KG1 (cell line): ENCODE results near the gene MAP3K14.

ENCODE experiments used
- DNase-seq: peaks from one replicate; lab custom pipeline; 2025; lab: John Stamatoyannopoulos, UW

Gene MAP3K14

GRCh38 chr17:45282683-45283644 is 33.9 kb downstream of the MAP3K14 start:
- no peak for DNase-seq

GRCh38 chr17:45279898-45280297 is 36.9 kb downstream of the MAP3K14 start:
- no peak for DNase-seq

- DNase-seq: no peak
Observed at GRCh38 chr17:45277992-45278391, 38.8 kb downstream of the MAP3K14 start.

GRCh38 chr17:45277216-45277849 is 39.5 kb downstream of the MAP3K14 start:
- peak; percentile 81 for DNase-seq

GRCh38 chr17:45276031-45276430 is 40.8 kb downstream of the MAP3K14 start:
- DNase-seq: no peak

GRCh38 chr17:45274033-45274432 is 42.8 kb downstream of the MAP3K14 start:
- DNase-seq: no peak

GRCh38 chr17:45273551-45273957 is 43.3 kb downstream of the MAP3K14 start:
- DNase-seq: no peak

GRCh38 chr17:45271603-45272002 is 45.2 kb downstream of the MAP3K14 start:
- DNase-seq: no peak

- no peak for DNase-seq
Observed at GRCh38 chr17:45270828-45271418, 45.9 kb downstream of the MAP3K14 start.

GRCh38 chr17:45269912-45270311 is 46.9 kb downstream of the MAP3K14 start:
- DNase-seq: no peak

GRCh38 chr17:45267436-45268055 is 49.3 kb downstream of the MAP3K14 start:
- no peak for DNase-seq

GRCh38 chr17:45266372-45266926 is 50.4 kb downstream of the MAP3K14 start:
- DNase-seq: no peak

- no peak for DNase-seq
Observed at GRCh38 chr17:45265821-45266220, 51.0 kb downstream of the MAP3K14 start.

- no peak for DNase-seq
Observed at GRCh38 chr17:45264988-45265387, 51.8 kb downstream of the MAP3K14 start.

GRCh38 chr17:45264430-45264829 is 52.4 kb downstream of the MAP3K14 start:
- no peak for DNase-seq

GRCh38 chr17:45263477-45263860 is 53.4 kb downstream of the MAP3K14 start:
- DNase-seq: no peak

- DNase-seq: no peak
Observed at GRCh38 chr17:45262516-45263476, 54.0 kb downstream of the MAP3K14 start.

- DNase-seq: peak; percentile 42
Observed at GRCh38 chr17:45261577-45262515, 55.0 kb downstream of the MAP3K14 start, which contains the start of gene SPATA32. Gene SPATA32, minus strand, starts transcription at chr17:45262094. Its CDS starts 78 bp downstream, at chr17:45262016.

- DNase-seq: no peak
Observed at GRCh38 chr17:45260204-45260783, 56.5 kb downstream of the MAP3K14 start.
